GM12878 (cell line): ENCODE measurements around the gene VPS29. TPM values are rescaled to one million over a fixed set of nuclear protein-coding genes. Genes with fewer than 3 reads are reported as not detected.

Experiments
- ASH2L ChIP-seq: fragments of 300-600, 200-600 bp; sonication (generic); IDR thresholded peaks from 2 replicates; pipeline ENCODE4 v1.6.1; 2017; ENCODE audit warnings: low read depth, mild to moderate bottlenecking, borderline replicate concordance
- ETV6 ChIP-seq, 2 experiments: fragments of 450-650 bp in 1 of 2; IDR thresholded peaks in 1 of 2; conservative IDR thresholded peaks in 1 of 2; 2 replicates each; pipeline ENCODE4 v1.6.1; 2014; ENCODE audit warnings: antibody characterized with exemption in 1 of 2, borderline replicate concordance in 1 of 2, low read depth in 1 of 2, mild to moderate bottlenecking in 1 of 2, moderate library complexity in 1 of 2
- GATAD2B ChIP-seq: fragments of 450-650 bp; conservative IDR thresholded peaks from 2 replicates; pipeline ENCODE4 v1.6.1; 2017; ENCODE audit warnings: low read depth, mild to moderate bottlenecking, moderate library complexity
- HDAC2 ChIP-seq: fragments of 200-600 bp; sonication (generic); IDR thresholded peaks from 2 replicates; pipeline ENCODE4 v1.6.1; 2017
- HSF1 ChIP-seq: fragments of 150-350 bp; IDR thresholded peaks from 2 replicates; pipeline ENCODE4 v1.6.1; 2014; ENCODE audit warnings: mild to moderate bottlenecking, low read depth, low read length
- IKZF2 ChIP-seq, 2 experiments: fragments of 450-650 bp; IDR thresholded peaks; 2 replicates each; pipeline ENCODE4 v1.6.1; 2017; ENCODE audit warnings: mild to moderate bottlenecking in 2 of 2, moderate library complexity in 2 of 2
- JUNB ChIP-seq: IDR thresholded peaks from 2 replicates; pipeline ENCODE4 v1.6.1; 2016; ENCODE audit warnings: antibody characterized with exemption, mild to moderate bottlenecking
- KDM1A ChIP-seq: fragments of 200-600 bp; sonication (generic); IDR thresholded peaks from 2 replicates; pipeline ENCODE4 v1.6.1; 2016; ENCODE audit warnings: borderline replicate concordance
- NR2C1 ChIP-seq: fragments of 450-650 bp; IDR thresholded peaks from 2 replicates; pipeline ENCODE4 v1.6.1; 2017; ENCODE audit warnings: antibody characterized with exemption, mild to moderate bottlenecking, moderate library complexity
- NRF1 ChIP-seq: conservative IDR thresholded peaks from 2 replicates; pipeline ENCODE4 v1.6.1; 2011; ENCODE audit warnings: mild to moderate bottlenecking, low read depth, low read length, improper control_type of control experiment
- RBBP5 ChIP-seq: fragments of 200-600 bp; sonication (generic); conservative IDR thresholded peaks from 2 replicates; pipeline ENCODE4 v1.6.1; 2016
- SKIL ChIP-seq: fragments of 450-650 bp; IDR thresholded peaks from 2 replicates; pipeline ENCODE4 v1.6.1; 2017; ENCODE audit warnings: mild to moderate bottlenecking, low read depth, inconsistent platforms; ENCODE audit not compliant: poor library complexity, severe bottlenecking
- SPI1 ChIP-seq: IDR thresholded peaks from 2 replicates; pipeline ENCODE4 v1.6.1; 2011; ENCODE audit warnings: low read depth, mild to moderate bottlenecking, low read length, moderate library complexity, borderline replicate concordance; ENCODE audit not compliant: insufficient read depth
- SREBF1 ChIP-seq: IDR thresholded peaks from 2 replicates; pipeline ENCODE4 v1.6.1; 2012; ENCODE audit warnings: mild to moderate bottlenecking, low read length
- SUPT20H ChIP-seq: IDR thresholded peaks from 2 replicates; pipeline ENCODE4 v1.6.1; 2011; ENCODE audit warnings: low read depth, mild to moderate bottlenecking, low read length, moderate library complexity, borderline replicate concordance; ENCODE audit not compliant: control insufficient read depth
- TARDBP ChIP-seq: IDR thresholded peaks from 2 replicates; pipeline ENCODE4 v1.6.1; 2016; ENCODE audit warnings: borderline replicate concordance
- USF2 ChIP-seq: IDR thresholded peaks from 2 replicates; pipeline ENCODE4 v1.6.1; 2011; ENCODE audit warnings: low read depth, low read length, improper control_type of control experiment, borderline replicate concordance
- polyA plus RNA-seq, 11 experiments: library from polyadenylated mRNA; depleted of rRNA in 4 of 11; unstranded in 6 of 11; stranded (reverse) in 5 of 11; fragments of >200 nt; fragmentation: Nextera tagmentation in 4 of 11; fragmentation: Illumina TruSeq in 1 of 11; extraction: Ambion mirVana in 4 of 11; extraction: Trizol in 1 of 11; gene quantifications; 1 replicate in 1 of 11; 2 replicates in 10 of 11; pipeline versions ENCODE4 v1.2.1 to v1.2.3, GENCODE V29; 2011 to 2016; ENCODE audit warnings: inconsistent platforms in 2 of 11, missing spikeins in 2 of 11, low read depth in 1 of 11
- total RNA-seq, 4 experiments: library from RNA; depleted of rRNA in 3 of 4; stranded (reverse); fragments of >200 nt in 3 of 4; fragmentation: Illumina TruSeq in 1 of 4; extraction: Trizol in 1 of 4; gene quantifications; 2 replicates each; pipeline versions ENCODE4 v1.2.1 to v1.2.3, GENCODE V29; 2013 to 2021
- TF ChIP-seq, protein P1 (sequence below): fragments of 450-650 bp; IDR thresholded peaks from 2 replicates; pipeline ENCODE4 v1.6.1; 2018; ENCODE audit warnings: mild to moderate bottlenecking, low read depth, moderate library complexity; ENCODE audit not compliant: partially characterized antibody
- TF ChIP-seq, protein P2 (sequence below): IDR thresholded peaks from 2 replicates; pipeline ENCODE4 v1.6.1; 2012; ENCODE audit warnings: mild to moderate bottlenecking, low read depth, low read length

VPS29 gene
- total and polyA plus RNA-seq, 10 of the 15 experiments (the other 5 are each of a cell fraction or from before 2014, with no cell fraction given): 65.3 to 405 (median 206) TPM

- TF ChIP-seq SPI1 (peak; percentile 50; the same call in 1 of the 2 replicates), SKIL (peak; percentile 96), ASH2L (no peak), JUNB (peak; percentile 90), HDAC2 (no peak), IKZF2 (IDR thresholded peaks at IDR 0.05) (peak; percentile 100), SUPT20H (no peak), SREBF1 (no peak), RBBP5 (no peak), NR2C1 (no peak), HSF1 (no peak), NRF1 (no peak), GATAD2B (peak; percentile 77), USF2 (no peak), TARDBP (no peak), KDM1A (no peak), ETV6 (conservative IDR thresholded peaks at IDR 0.05 in 1 of 2, IDR thresholded peaks at IDR 0.05 in 1 of 2; ENCODE audit: borderline replicate concordance in 1 of 2, low read depth in 1 of 2) (peak in 1 of 2 experiments; percentile 18; a peak in 1 of 4 replicates)
- TF ChIP-seq, protein P1, sequence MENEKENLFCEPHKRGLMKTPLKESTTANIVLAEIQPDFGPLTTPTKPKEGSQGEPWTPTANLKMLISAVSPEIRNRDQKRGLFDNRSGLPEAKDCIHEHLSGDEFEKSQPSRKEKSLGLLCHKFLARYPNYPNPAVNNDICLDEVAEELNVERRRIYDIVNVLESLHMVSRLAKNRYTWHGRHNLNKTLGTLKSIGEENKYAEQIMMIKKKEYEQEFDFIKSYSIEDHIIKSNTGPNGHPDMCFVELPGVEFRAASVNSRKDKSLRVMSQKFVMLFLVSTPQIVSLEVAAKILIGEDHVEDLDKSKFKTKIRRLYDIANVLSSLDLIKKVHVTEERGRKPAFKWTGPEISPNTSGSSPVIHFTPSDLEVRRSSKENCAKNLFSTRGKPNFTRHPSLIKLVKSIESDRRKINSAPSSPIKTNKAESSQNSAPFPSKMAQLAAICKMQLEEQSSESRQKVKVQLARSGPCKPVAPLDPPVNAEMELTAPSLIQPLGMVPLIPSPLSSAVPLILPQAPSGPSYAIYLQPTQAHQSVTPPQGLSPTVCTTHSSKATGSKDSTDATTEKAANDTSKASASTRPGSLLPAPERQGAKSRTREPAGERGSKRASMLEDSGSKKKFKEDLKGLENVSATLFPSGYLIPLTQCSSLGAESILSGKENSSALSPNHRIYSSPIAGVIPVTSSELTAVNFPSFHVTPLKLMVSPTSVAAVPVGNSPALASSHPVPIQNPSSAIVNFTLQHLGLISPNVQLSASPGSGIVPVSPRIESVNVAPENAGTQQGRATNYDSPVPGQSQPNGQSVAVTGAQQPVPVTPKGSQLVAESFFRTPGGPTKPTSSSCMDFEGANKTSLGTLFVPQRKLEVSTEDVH: no peak
- TF ChIP-seq, protein P2, sequence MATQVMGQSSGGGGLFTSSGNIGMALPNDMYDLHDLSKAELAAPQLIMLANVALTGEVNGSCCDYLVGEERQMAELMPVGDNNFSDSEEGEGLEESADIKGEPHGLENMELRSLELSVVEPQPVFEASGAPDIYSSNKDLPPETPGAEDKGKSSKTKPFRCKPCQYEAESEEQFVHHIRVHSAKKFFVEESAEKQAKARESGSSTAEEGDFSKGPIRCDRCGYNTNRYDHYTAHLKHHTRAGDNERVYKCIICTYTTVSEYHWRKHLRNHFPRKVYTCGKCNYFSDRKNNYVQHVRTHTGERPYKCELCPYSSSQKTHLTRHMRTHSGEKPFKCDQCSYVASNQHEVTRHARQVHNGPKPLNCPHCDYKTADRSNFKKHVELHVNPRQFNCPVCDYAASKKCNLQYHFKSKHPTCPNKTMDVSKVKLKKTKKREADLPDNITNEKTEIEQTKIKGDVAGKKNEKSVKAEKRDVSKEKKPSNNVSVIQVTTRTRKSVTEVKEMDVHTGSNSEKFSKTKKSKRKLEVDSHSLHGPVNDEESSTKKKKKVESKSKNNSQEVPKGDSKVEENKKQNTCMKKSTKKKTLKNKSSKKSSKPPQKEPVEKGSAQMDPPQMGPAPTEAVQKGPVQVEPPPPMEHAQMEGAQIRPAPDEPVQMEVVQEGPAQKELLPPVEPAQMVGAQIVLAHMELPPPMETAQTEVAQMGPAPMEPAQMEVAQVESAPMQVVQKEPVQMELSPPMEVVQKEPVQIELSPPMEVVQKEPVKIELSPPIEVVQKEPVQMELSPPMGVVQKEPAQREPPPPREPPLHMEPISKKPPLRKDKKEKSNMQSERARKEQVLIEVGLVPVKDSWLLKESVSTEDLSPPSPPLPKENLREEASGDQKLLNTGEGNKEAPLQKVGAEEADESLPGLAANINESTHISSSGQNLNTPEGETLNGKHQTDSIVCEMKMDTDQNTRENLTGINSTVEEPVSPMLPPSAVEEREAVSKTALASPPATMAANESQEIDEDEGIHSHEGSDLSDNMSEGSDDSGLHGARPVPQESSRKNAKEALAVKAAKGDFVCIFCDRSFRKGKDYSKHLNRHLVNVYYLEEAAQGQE: 0 out of 2 replicates have a peak, but pooled peaks have one; percentile 5
Observed at GRCh38 chr12:110531741-110532333, 29.9 kb upstream of the VPS29 start (continued).
